ENCODE results near the gene TBX6. TPM values are rescaled to one million over a fixed set of nuclear protein-coding genes. Genes with fewer than 3 reads are reported as not detected.

TBX6 gene
- total RNA-seq, 1 experiment from 2014 or later = 1.6 TPM

DNA sequence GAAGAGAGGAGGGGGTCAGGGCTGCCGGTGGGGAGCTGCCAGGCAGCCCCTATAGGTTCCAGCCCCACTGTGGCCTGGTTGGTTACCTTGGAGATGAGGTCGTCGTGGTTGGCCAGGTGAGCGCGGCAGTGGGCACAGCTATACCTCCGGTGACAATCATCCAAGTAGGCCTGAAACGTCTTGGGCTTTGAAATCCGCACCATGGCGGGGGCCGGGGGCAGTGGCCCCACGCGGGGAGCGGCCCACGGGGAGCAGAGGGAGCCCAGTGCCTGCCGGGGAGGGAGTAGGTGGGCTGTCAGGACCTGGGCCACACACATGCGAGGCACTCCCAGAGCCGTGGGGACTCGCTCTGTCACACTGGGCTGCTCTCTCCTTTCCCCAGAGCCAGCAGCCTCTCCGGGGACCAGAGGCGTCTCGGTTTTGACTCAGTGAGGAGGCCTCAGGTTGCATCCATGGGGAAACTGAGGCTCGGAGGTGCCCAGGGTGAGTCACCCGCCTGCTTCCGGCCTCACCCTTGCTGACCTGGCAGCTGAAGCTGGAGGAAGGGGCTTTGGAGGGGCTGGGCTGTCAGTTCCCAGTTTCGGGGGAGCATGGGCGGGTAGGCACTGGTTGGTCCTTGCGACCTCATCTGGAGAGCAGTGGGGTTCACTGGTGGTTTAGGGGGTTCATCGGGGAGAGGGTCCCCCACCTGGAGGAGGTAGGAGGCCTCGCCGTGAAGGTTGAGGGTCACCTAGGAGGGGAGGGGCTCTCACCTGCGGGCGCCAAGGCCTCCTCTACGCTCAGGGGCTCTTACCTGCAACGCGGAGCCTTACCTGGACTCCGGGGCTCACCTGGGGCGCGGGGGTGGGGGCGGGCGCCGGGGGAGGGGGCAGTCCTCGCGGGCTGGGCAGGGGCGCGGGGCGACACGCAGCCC, 3.7 kb upstream of the TBX6 start:
- Histone ChIP-seq H3T11ph (ENCODE audit: low read length) (no peak overlapping the region), H3K79me1 (ENCODE audit: insufficient read depth, low read depth, low read length, poor library complexity, severe bottlenecking) (no peaks in the 10 kb centered on the region), H3K4me2 (ENCODE audit: insufficient read depth, insufficient read length, low read length) (peak overlapping the region; percentile 73), H3K79me2 (ENCODE audit: insufficient read depth, low read length) (peaks cover 12% of the 10 kb centered on the region; the same call in 1 of the 2 replicates), H2BK5ac (ENCODE audit: insufficient read length, low read length) (no peak overlapping the region), H3K23ac (ENCODE audit: insufficient read length, low read depth, low read length) (no peak overlapping the region), H3K4ac (ENCODE audit: low read depth, low read length) (no peak overlapping the region), H3K18ac (ENCODE audit: insufficient read length, low read depth, low read length) (peak overlapping the region; percentile 45), H2BK15ac (ENCODE audit: low read depth, low read length) (peak overlapping the region; percentile 73; the same call in 1 of the 2 replicates), H3K4me1 (ENCODE audit: insufficient read depth, low read length) (no peaks in the 10 kb centered on the region), H3K14ac (ENCODE audit: insufficient read depth, low read length) (peak overlapping the region; percentile 86), H2BK120ac (ENCODE audit: low read depth, low read length, poor library complexity, severe bottlenecking) (no peak overlapping the region), H3K56ac (ENCODE audit: insufficient read length, low read depth, low read length) (no peak overlapping the region), H3K9me3 (ENCODE audit: control insufficient read depth, low read depth, low read length) (no peaks in the 10 kb centered on the region), H4K91ac (ENCODE audit: insufficient read length, low read depth, low read length) (peak overlapping the region; percentile 82), H4K20me1 (ENCODE audit: control insufficient read depth, insufficient read depth, insufficient read length) (no peaks in the 10 kb centered on the region), H3K27me3 (ENCODE audit: insufficient read depth, low read length) (no peaks in the 10 kb centered on the region), H4K8ac (replicated peaks; ENCODE audit: insufficient read length, low read depth, low read length) (no peak overlapping the region), H2BK12ac (ENCODE audit: insufficient read length, low read depth, low read length) (peak overlapping the region; percentile 15), H2AFZ (ENCODE audit: low read length) (no peak overlapping the region), H2BK20ac (ENCODE audit: low read depth, low read length, poor library complexity, severe bottlenecking) (no peak overlapping the region), H3K9ac (ENCODE audit: extremely low read depth, insufficient read length, low read length) (peak overlapping the region; percentile 55), H3K23me2 (ENCODE audit: insufficient read length, low read depth, low read length, poor library complexity, severe bottlenecking) (peaks cover 13% of the 10 kb centered on the region), H3K27ac (ENCODE audit: insufficient read length, low read depth, low read length) (no peak overlapping the region), H4K5ac (ENCODE audit: insufficient read length, low read depth, low read length) (no peak overlapping the region), H2AK5ac (ENCODE audit: insufficient read length, low read length) (no peak overlapping the region)
- WGBS (ENCODE audit: extremely low coverage, insufficient read length, low lambda C conversion rate) = no CpG with 5 or more reads among the region's 47 CpGs
- Mint-ChIP-seq H3K36me3 (ENCODE audit: insufficient read depth in 1 of 3, low read depth in 3 of 3) (peaks cover 28 to 35% (median 29%) of the 10 kb centered on the region in 3 experiments), H3K27me3 (ENCODE audit: low read depth) (peaks cover 6% of the 10 kb centered on the region), H3K9me3 (peaks cover 21 to 23% of the 10 kb centered on the region in 2 experiments), H3K4me3 (peak overlapping the region; percentile 70 to 82), H3K27ac (peak overlapping the region; percentile 55 to 96 (median 93); a peak in 5 of 7 replicates), H3K4me1 (peaks cover 21 to 22% of the 10 kb centered on the region in 2 experiments)
- TF ChIP-seq CTCF (conservative IDR thresholded peaks at IDR 0.05) = no peak
- no peak for DNase-seq

All from H9 (cell line).